Amniotic stem cell (primary cell): ENCODE measurements around the gene S1PR2.
A peak's percentile ranks its signal among the peaks of the same experiment; 100 is the strongest.

Experiments
- DNase-seq: peaks from one replicate; lab custom pipeline; 2025; lab: John Stamatoyannopoulos, UW

The S1PR2 gene, protein sequence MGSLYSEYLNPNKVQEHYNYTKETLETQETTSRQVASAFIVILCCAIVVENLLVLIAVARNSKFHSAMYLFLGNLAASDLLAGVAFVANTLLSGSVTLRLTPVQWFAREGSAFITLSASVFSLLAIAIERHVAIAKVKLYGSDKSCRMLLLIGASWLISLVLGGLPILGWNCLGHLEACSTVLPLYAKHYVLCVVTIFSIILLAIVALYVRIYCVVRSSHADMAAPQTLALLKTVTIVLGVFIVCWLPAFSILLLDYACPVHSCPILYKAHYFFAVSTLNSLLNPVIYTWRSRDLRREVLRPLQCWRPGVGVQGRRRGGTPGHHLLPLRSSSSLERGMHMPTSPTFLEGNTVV

GRCh38 chr19:10230861-10231611 is at the start of gene S1PR2:
Gene S1PR2, minus strand, starts transcription at chr19:10231331. Its CDS starts 6,426 bp downstream, at chr19:10224905.
- peak; percentile 54 for DNase-seq

- no peak for DNase-seq
These were observed 48.8 kb upstream of the S1PR2 start for GRCh38 chr19:10279737-10280442.

GRCh38 chr19:10278935-10279334 is 47.8 kb upstream of the S1PR2 start:
- no peak for DNase-seq

DNA sequence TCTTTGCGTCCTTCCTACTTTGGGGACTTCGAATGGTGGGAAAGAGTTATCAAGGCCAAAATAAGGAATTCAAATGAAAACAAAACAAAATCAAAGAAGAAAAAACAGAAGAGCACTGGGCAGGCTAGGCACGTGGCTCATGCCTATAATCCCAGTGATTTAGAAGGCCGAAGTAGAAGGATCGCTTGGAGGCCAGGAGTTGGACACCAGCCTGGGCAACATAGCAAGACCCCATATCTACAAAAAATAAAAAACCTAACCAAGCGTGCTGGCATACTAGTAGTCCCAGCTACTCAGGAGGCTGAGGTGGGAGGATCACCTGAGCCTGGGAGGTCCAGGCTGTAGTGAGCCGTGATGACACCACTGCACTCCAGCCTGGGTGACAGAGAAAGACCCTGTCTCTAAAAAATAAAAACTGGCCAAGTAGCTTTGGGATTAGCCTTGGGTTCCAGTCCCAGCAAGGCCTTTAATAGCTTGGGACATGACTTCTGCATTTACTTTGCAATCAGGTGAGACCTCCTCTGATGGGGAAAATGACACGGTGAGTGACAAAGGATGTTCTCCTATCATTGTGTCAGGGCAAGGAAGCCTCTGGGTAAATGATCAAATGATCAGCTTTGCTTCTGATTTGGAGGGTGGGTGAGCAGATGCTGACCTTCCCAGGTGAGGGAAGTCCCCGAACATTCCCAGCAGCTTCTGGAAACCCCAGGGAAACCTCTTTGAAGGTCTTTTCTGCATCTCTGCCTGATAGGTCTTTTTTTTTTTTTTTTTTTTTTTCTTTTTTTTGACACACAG is 46.9 kb upstream of the S1PR2 start:
- no peak for DNase-seq

GRCh38 chr19:10274589-10274988 is 43.5 kb upstream of the S1PR2 start:
- no peak for DNase-seq

- no peak for DNase-seq
These were observed 40.5 kb upstream of the S1PR2 start for GRCh38 chr19:10271543-10272086.

DNA sequence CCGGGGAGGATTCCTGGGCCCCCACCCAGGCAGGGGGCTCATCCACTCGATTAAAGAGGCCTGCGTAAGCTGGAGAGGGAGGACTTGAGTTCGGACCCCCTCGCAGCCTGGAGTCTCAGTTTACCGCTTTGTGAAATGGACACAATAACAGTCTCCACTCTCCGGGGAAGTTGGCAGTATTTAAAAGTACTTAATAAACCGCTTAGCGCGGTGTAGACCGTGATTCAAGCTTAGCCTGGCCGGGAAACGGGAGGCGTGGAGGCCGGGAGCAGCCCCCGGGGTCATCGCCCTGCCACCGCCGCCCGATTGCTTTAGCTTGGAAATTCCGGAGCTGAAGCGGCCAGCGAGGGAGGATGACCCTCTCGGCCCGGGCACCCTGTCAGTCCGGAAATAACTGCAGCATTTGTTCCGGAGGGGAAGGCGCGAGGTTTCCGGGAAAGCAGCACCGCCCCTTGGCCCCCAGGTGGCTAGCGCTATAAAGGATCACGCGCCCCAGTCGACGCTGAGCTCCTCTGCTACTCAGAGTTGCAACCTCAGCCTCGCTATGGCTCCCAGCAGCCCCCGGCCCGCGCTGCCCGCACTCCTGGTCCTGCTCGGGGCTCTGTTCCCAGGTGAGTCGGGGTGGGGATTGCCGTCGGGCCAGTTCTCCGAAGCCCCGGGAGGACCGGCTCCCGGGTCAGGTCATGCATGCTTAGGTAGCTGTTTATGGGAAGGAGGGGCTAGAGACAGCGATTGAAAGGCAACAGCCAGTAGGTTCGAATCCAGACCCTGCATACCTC is 39.7 kb upstream of the S1PR2 start, which contains the start of gene ICAM1:
TSS of gene ICAM1 (plus strand) at position 505 of the 779 bp plus-strand sequence. CDS start at position 545, 40 bp downstream.
- DNase-seq: no peak

GRCh38 chr19:10270180-10270615 is 39.1 kb upstream of the S1PR2 start:
- DNase-seq: no peak

- DNase-seq: no peak
These were observed 38.4 kb upstream of the S1PR2 start for GRCh38 chr19:10269333-10270179.

- DNase-seq: no peak
These were observed 36.9 kb upstream of the S1PR2 start for GRCh38 chr19:10268071-10268470.

DNA sequence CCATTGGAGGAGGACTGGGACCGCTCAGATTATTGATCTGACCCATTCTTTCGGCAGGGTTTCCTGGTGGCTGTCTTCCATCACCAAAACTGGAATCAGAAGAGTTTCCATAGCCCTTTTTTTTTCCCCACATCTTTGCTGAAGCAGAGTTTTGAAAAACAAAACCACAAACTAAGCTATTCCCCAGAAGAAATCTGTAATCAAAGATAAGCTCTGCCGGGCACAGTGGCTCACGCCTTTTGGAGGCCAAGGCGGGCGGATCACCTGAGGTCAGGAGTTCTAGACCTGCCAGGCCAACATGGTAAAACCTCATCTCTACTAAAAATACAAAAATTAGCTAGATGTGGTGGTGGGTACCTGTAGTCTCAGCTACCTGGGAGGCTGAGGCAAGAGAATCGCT is 35.6 kb upstream of the S1PR2 start:
- no peak for DNase-seq

DNA sequence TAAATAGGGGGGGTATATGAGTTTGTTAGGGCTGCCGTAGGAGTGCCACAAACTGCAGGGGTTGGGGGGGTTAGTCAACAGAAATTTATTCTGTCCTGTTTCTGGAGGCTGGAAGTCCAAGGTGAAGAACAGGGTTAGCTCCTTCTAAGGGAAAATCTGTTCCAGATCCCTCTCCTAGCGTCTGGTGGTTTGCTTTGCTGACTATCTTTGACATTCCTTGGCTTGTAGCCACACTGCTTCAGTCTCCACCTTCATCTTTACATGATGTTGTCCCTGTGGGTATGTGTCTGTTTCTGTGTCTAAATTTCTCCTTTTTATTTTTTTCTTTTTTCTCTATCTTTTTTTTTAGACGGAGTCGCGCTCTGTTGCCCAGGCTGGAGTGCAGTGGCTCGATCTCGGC is 31.6 kb upstream of the S1PR2 start:
- no peak for DNase-seq

- DNase-seq: no peak
These were observed 29.0 kb upstream of the S1PR2 start for GRCh38 chr19:10260141-10260584.

- DNase-seq: peak; percentile 65
These were observed 28.2 kb upstream of the S1PR2 start for GRCh38 chr19:10259162-10259905.

DNA sequence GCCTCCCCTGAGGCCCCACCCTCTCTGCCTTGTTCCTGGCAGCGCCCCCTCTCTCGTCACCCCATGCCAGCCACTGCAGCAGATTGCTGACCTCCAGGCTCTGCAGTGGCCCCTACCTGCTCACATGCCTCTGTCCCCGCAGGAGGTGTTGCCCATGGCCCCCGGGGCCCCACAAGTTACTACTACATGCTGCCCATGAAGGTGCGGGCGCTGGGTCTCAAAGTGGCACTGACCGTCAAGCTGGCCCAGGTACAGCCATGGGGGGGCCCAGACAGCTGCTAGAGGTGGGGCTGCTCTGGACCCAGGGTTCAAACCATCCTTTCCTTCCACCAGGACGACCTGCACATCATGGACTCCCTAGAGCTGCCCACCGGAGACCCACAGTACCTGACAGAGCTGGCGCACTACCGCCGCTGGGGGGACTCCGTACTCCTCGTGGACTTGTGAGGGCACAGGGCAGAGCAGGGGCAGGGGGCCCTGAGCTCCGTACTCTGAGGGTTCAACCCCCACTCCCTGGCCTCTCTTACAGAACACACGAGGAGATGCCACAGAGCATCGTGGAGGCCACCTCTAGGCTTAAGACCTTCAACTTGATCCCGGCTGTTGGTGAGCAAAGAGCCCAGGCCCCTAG is 27.1 kb upstream of the S1PR2 start:
- no peak for DNase-seq

GRCh38 chr19:10256970-10257615 is 26.0 kb upstream of the S1PR2 start:
- DNase-seq: no peak

- no peak for DNase-seq
These were observed 25.4 kb upstream of the S1PR2 start for GRCh38 chr19:10256551-10256950.

DNA sequence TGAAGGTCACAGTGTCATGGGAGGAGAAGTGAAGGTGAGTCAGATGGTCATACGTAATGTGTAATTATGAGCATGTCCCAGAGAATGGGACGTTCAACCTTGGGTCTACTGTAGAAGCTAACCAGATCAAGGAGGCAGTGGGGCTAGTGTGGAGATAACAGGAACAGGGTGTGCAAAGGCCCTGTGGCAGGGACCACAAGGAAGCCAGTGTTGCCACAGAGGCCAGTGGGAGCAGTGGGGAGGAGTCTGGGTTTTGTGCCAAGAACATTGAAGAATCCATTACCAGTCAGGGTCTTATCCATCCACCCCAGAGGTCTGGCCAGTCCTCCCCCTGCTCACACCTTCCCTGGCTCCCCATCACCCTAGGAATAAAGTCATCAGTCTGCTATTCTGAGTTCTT is 24.2 kb upstream of the S1PR2 start:
- no peak for DNase-seq
